OCI-LY3 (cell line): ENCODE results near the gene CGB5.

Experiments used
- EZH2phosphoT487 ChIP-seq: fragments of 200-600 bp; shearing (Covaris generic); IDR thresholded peaks from 2 replicates; pipeline ENCODE4 v1.6.1; 2018; ENCODE audit warnings: antibody characterized with exemption, mixed run types, low read depth
- TF ChIP-seq, protein P1 (sequence below): fragments of 200-600, 300-600 bp; sonication (generic); IDR thresholded peaks from 2 replicates; pipeline ENCODE4 v1.5.1; 2014; ENCODE audit warnings: antibody characterized with exemption, low read length, low read depth

DNA sequence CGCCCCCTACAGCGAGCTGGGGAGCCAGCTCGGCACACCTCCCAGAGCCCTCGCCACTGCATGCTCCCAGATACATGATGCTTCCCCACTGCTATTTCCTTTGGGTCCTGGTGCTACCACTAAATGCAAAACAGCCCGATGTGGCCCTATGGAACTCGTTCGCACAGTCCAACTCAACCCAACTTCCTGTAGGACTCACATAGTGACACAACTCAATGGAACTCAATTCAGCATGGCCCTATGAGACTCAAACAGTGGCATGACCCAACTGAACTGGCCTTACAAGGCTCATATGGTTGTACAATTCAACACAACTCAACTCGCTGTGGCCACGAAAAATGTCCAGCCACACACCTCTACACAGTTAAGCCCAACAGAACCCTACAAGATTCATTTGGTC lies 25.4 kb downstream of the CGB5 start:
- TF ChIP-seq, protein P1, sequence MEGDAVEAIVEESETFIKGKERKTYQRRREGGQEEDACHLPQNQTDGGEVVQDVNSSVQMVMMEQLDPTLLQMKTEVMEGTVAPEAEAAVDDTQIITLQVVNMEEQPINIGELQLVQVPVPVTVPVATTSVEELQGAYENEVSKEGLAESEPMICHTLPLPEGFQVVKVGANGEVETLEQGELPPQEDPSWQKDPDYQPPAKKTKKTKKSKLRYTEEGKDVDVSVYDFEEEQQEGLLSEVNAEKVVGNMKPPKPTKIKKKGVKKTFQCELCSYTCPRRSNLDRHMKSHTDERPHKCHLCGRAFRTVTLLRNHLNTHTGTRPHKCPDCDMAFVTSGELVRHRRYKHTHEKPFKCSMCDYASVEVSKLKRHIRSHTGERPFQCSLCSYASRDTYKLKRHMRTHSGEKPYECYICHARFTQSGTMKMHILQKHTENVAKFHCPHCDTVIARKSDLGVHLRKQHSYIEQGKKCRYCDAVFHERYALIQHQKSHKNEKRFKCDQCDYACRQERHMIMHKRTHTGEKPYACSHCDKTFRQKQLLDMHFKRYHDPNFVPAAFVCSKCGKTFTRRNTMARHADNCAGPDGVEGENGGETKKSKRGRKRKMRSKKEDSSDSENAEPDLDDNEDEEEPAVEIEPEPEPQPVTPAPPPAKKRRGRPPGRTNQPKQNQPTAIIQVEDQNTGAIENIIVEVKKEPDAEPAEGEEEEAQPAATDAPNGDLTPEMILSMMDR: no peak
- TF ChIP-seq EZH2phosphoT487: no peak
